ENCODE results near the gene HMCN1. TPM values are rescaled to one million over a fixed set of nuclear protein-coding genes. Genes with fewer than 3 reads are reported as not detected.

HMCN1 gene
- total RNA-seq, 1 experiment from 2014 or later = 0.12 TPM

DNA sequence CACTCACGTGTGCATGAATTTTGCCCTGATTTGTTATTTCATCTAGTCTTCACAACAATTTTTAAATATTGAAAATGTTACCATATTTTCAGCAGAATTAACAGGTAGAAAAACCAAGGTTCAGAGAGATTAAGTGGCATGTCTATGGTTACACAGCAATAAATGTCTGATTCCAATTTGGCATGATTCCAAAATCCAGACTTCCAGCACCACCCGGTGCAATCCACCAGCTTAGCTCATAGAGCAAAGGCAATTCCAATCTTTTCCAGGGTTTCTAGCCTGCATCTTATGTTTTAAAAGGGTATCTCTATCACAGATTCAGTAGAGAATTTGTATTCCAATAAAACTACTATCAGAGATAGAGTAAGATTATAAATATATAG, 479.0 kb downstream of the HMCN1 start:
- H3K27me3 Mint-ChIP-seq (ENCODE audit: insufficient read depth, unreplicated experiment) = no peaks in the 10 kb centered on the region
- TF ChIP-seq, protein P1, sequence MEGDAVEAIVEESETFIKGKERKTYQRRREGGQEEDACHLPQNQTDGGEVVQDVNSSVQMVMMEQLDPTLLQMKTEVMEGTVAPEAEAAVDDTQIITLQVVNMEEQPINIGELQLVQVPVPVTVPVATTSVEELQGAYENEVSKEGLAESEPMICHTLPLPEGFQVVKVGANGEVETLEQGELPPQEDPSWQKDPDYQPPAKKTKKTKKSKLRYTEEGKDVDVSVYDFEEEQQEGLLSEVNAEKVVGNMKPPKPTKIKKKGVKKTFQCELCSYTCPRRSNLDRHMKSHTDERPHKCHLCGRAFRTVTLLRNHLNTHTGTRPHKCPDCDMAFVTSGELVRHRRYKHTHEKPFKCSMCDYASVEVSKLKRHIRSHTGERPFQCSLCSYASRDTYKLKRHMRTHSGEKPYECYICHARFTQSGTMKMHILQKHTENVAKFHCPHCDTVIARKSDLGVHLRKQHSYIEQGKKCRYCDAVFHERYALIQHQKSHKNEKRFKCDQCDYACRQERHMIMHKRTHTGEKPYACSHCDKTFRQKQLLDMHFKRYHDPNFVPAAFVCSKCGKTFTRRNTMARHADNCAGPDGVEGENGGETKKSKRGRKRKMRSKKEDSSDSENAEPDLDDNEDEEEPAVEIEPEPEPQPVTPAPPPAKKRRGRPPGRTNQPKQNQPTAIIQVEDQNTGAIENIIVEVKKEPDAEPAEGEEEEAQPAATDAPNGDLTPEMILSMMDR (IDR thresholded peaks at IDR 0.05; ENCODE audit: unreplicated experiment) = no peak
- H3K9me3 Mint-ChIP-seq (ENCODE audit: unreplicated experiment) = no peaks in the 10 kb centered on the region
- no TSS peak for BruUV-seq (replicated peaks)
- no peak overlapping the region for H3K27ac Mint-ChIP-seq (ENCODE audit: low read depth, unreplicated experiment)
- POLR2A ChIA-PET = interaction anchor here (1.1 kb wide), 1 partner anchor 31 kb away, joined by 4 read pairs; no protein-coding TSS in a partner anchor
- CTCF ChIA-PET = interaction anchor here (0.6 to 4.0 kb wide), 10 partner anchors 13 to 493 kb away, joined by 3 to 60 read pairs (median 12); no protein-coding TSS in a partner anchor
- H3K4me1 Mint-ChIP-seq (ENCODE audit: insufficient read depth, unreplicated experiment) = peaks cover 8% of the 10 kb centered on the region
- intact Hi-C loops (cut with micrococcal nuclease) = loop anchor here (5.0 to 10.0 kb wide), 3 partner anchors 211 to 1406 kb away; no protein-coding TSS in a partner anchor
- H3K4me3 Mint-ChIP-seq (ENCODE audit: unreplicated experiment) = no peak overlapping the region
- no peaks in the 10 kb centered on the region for H3K36me3 Mint-ChIP-seq (ENCODE audit: insufficient read depth, unreplicated experiment)
- no peak for DNase-seq (ENCODE audit: unreplicated experiment)

DNA sequence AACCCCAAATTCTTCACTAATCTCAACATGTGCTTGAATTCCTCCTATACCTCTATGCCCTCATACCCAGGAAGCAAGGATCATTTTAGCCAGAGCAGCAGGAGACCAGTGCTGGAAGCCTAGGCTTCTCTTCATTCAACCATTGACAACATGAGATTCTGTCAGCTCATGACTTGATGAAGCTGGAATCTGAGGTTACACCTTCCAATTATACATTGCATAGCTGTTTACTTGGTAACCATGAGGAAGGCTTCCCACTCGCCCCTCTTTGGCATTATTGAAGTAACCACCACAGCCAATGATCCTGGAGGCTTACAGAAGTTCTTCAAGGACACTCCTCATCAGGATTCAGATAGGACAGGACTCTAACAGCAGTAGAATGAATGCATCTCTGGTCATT, 480.6 kb downstream of the HMCN1 start:
- Mint-ChIP-seq H3K36me3 (ENCODE audit: insufficient read depth, unreplicated experiment) (no peaks in the 10 kb centered on the region), H3K4me3 (ENCODE audit: unreplicated experiment) (no peak overlapping the region), H3K9me3 (ENCODE audit: unreplicated experiment) (no peaks in the 10 kb centered on the region), H3K27me3 (ENCODE audit: insufficient read depth, unreplicated experiment) (no peaks in the 10 kb centered on the region), H3K4me1 (ENCODE audit: insufficient read depth, unreplicated experiment) (peaks cover 8% of the 10 kb centered on the region), H3K27ac (ENCODE audit: low read depth, unreplicated experiment) (no peak overlapping the region)
- no TSS peak for BruUV-seq (replicated peaks)
- intact Hi-C loops (cut with micrococcal nuclease) = loop anchor here (5.0 to 10.0 kb wide), 3 partner anchors 212 to 1407 kb away; no protein-coding TSS in a partner anchor
- TF ChIP-seq, protein P1 (IDR thresholded peaks at IDR 0.05; ENCODE audit: unreplicated experiment) = no peak
- ChIA-PET POLR2A (no interaction called here), CTCF (interaction anchor here (0.5 to 4.0 kb wide), 12 partner anchors 9 to 494 kb away, joined by 3 to 60 read pairs (median 5); no protein-coding TSS in a partner anchor)
- DNase-seq (ENCODE audit: unreplicated experiment) = no peak

DNA sequence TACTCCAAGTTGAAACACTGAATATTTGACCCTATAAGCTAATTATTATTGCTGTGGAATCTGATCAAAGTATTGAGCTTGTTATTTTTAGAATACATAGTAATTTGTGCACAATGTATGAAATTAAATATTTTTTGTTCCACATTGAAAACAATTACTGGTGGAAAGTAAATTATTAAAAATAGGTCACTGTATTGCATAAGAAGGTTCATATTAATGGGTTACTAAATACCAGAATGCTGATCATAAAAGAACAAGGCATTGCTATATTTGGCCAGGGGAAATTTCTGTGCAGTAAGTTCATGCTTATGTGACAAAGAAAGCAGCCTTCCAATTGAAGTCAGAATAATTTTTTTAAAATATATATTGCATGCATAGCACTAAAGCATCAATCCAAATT, 481.4 kb downstream of the HMCN1 start:
- no TSS peak for BruUV-seq (replicated peaks)
- Mint-ChIP-seq H3K4me1 (ENCODE audit: insufficient read depth, unreplicated experiment) (peaks cover 8% of the 10 kb centered on the region), H3K36me3 (ENCODE audit: insufficient read depth, unreplicated experiment) (no peaks in the 10 kb centered on the region), H3K27ac (ENCODE audit: low read depth, unreplicated experiment) (no peak overlapping the region), H3K4me3 (ENCODE audit: unreplicated experiment) (no peak overlapping the region), H3K9me3 (ENCODE audit: unreplicated experiment) (no peaks in the 10 kb centered on the region), H3K27me3 (ENCODE audit: insufficient read depth, unreplicated experiment) (no peaks in the 10 kb centered on the region)
- intact Hi-C loops (cut with micrococcal nuclease) = loop anchor here (10.0 kb wide), 1 partner anchor 981 kb away; no protein-coding TSS in a partner anchor
- no peak for DNase-seq (ENCODE audit: unreplicated experiment)
- POLR2A ChIA-PET = no interaction called here
- CTCF ChIA-PET = interaction anchor here (0.6 to 4.0 kb wide), 5 partner anchors 10 to 495 kb away, joined by 4 to 60 read pairs (median 18); no protein-coding TSS in a partner anchor
- TF ChIP-seq, protein P1 (IDR thresholded peaks at IDR 0.05; ENCODE audit: unreplicated experiment) = no peak

DNA sequence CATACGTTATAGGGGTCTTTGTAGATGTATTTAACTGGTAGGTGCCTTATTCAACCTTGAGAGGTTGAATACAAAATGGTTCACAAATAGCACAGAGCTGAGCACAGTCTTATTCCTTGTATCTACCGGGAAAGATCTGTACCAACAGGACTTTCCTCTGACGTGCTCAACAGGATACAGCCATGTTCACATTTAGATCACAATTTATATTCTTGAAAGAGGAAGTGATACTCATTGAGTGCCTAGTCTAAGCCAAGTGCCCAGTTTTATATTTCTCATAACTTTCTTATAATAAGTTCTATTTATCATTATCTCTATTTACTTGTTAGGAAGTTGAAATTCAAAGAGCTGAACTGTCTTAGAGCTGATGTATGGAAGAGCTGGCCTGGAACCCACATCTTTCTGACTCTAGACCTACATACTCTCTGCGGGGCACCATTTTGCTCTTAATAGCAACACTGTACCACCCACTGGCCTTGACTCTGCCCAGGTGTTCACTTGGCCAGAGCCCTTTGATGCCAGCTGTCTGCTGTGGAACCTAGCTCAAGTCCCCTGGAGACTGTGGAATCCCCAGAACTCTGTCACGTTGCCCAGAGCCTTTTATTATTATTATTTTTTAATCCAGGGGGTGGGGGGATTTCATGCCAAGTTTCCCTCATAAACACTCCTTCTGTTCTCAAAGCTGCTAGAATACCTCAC, 484.6 kb downstream of the HMCN1 start:
- Mint-ChIP-seq H3K4me1 (ENCODE audit: insufficient read depth, unreplicated experiment) (no peaks in the 10 kb centered on the region), H3K27ac (ENCODE audit: low read depth, unreplicated experiment) (no peak overlapping the region), H3K4me3 (ENCODE audit: unreplicated experiment) (no peak overlapping the region), H3K9me3 (ENCODE audit: unreplicated experiment) (no peaks in the 10 kb centered on the region), H3K36me3 (ENCODE audit: insufficient read depth, unreplicated experiment) (no peaks in the 10 kb centered on the region), H3K27me3 (ENCODE audit: insufficient read depth, unreplicated experiment) (no peaks in the 10 kb centered on the region)
- ChIA-PET CTCF (interaction anchor here (0.6 to 1.6 kb wide), 5 partner anchors 430 to 619 kb away, joined by 3 to 6 read pairs (median 4); no protein-coding TSS in a partner anchor), POLR2A (no interaction called here)
- intact Hi-C loops (cut with micrococcal nuclease) = loop anchor here (10.0 kb wide), 1 partner anchor 984 kb away; no protein-coding TSS in a partner anchor
- DNase-seq (ENCODE audit: unreplicated experiment) = no peak
- TF ChIP-seq, protein P1 (IDR thresholded peaks at IDR 0.05; ENCODE audit: unreplicated experiment) = no peak
- BruUV-seq (replicated peaks) = no TSS peak
